B cell (primary cell): ENCODE measurements around the gene KRT82.

Experiments
- CTCF ChIP-seq: fragments of 200-600 bp; IDR thresholded peaks from one replicate; pipeline ENCODE4 v1.8.0; 2022; ENCODE audit warnings: antibody characterized with exemption, mild to moderate bottlenecking
- EZH2 ChIP-seq: IDR thresholded peaks from 2 replicates; pipeline ENCODE4 v1.6.1; 2012; ENCODE audit warnings: borderline replicate concordance, low read depth, mild to moderate bottlenecking, moderate library complexity, low read length; ENCODE audit not compliant: insufficient read depth, poor library complexity, severe bottlenecking

GRCh38 chr12:52440821-52441319 lies 34.7 kb upstream of the KRT82 start:
- TF ChIP-seq CTCF (no peak), EZH2 (no peak)
